Stromal cell of bone marrow (primary cell): Measurements from ENCODE around the gene IL32.
"Not testable (repeated sequence)": the region's sequence is repeated elsewhere in the genome, so short reads cannot be mapped to it uniquely, and the experiment has no call there.

Source experiments
- DNase-seq: peaks from one replicate; pipeline ENCODE4 v3.0.0-alpha.2; 2012; ENCODE audit warnings: low read depth

The IL32 gene

GRCh38 chr16:3071655-3072054 is 6.2 kb downstream of the IL32 start:
- no peak for DNase-seq

GRCh38 chr16:3072148-3072547 is 6.7 kb downstream of the IL32 start:
- DNase-seq, result not testable (repeated sequence)

DNA sequence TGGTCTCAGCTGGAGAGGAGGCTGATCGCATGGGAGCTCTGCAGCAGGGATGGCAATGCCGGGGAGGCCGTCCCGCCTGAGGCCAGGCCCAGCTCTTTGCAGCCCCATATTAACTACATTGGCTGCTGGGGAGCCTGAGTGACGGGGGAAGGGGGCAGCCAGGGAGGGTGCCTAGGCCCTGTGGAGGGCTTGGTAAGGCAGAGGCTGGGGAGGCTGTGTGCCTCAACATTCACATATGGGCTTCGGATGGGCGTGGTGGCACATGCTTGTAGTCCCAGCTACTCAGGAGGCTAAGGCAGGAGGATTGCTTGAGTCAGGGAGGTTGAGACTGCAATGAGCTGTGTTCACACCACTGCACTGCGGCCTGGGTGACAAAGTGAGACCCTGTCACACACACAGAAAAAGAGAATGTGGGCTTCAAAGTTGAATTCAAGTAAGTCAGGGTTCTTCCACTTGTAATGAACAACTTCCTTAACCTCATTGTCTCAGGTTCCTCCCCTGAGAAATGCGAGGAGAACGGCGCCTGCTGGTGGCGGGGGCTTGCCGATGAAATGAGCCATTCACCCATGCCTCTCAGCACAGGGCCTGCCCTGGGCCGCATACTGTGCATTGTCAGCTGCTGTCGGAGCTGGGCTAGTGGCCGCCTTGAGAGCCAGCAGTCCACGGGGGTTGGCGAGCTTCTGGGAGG is 7.3 kb downstream of the IL32 start:
- not testable (repeated sequence) for DNase-seq

DNA sequence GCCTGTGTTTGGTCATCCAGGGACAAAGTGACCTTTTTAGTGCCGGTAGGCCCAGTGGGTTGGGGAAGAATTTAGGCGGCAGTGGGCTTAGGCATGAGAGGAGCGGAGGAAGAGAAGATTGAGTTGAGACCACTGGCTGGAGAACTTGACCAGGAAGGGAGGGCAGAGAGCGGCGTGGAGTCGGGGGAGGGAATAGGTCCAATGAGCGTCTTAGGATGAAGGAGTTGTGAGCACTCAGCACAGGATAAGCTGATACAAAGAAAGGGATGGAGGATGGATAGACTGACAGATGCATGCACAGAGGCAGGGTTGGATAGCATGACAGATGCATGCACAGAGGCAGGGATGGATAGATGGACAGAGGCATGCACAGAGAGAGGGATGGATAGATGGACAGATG is 8.0 kb downstream of the IL32 start:
- no peak for DNase-seq

GRCh38 chr16:3074860-3075522 is 9.6 kb downstream of the IL32 start:
- no peak for DNase-seq

DNA sequence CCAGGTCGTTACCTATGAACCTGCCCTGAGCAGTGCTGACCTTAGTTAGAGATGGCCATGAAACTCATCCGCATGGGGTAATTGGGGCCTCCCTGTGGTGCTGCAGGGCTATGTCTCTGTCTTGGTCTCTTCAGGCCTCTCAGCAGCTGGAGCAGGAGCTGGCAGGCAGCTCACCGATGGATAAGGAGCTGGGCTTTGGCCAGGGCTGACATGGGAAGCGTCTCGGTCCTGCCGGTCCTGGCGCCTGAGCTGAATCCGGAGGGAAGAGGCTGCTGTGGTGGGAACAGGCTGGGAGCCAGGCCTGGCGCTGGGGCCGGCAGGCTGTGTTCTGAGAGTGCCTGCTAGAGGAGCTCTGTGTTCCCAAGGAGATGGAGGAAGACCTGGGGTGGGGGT is 10.1 kb downstream of the IL32 start:
- DNase-seq, result no peak

GRCh38 chr16:3075946-3076345 is 10.5 kb downstream of the IL32 start:
- DNase-seq, result not testable (repeated sequence)

GRCh38 chr16:3076577-3076976 is 11.1 kb downstream of the IL32 start:
- no peak for DNase-seq

DNA sequence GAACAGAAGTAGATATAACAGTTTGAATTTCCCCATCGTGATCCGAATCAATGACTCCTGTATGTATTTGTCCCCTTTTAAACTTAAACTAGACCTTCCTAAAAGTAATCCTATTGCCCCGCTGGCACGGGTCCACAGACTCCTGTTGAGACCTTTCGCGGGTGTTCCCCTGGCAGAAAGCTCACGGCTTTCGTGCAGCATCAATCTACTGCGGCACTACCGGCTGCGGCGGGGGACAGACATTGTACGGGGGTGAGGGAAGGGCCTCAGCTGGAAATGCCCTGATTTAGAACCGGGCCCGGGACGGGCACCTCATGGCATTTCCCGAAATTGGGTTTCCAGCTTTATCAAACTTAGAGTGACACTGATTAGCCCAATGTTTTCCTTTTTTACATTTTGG is 14.6 kb downstream of the IL32 start:
- no peak for DNase-seq

GRCh38 chr16:3081957-3082356 is 16.5 kb downstream of the IL32 start:
- not testable (repeated sequence) for DNase-seq

GRCh38 chr16:3083408-3083807 is 18.0 kb downstream of the IL32 start:
- not testable (repeated sequence) for DNase-seq

DNA sequence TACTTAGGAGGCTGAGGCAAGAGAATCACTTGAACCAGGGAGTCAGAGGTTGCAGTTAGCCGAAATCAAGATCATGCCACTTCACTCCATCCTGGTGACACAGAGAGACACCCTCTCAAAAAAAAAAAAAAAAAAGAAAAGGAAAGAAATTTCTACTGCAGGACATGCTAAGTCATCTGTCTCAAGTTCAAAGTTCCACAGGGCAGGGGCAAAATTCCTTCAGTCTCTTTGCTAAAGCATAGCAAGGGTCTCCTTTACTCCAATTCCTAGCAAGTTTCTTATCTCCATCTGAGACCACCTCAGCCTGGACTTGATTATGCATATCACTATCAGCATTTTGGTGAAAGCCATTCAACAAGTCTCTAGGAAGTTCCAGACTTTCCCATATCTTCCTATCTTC is 19.1 kb downstream of the IL32 start:
- DNase-seq, result no peak

DNA sequence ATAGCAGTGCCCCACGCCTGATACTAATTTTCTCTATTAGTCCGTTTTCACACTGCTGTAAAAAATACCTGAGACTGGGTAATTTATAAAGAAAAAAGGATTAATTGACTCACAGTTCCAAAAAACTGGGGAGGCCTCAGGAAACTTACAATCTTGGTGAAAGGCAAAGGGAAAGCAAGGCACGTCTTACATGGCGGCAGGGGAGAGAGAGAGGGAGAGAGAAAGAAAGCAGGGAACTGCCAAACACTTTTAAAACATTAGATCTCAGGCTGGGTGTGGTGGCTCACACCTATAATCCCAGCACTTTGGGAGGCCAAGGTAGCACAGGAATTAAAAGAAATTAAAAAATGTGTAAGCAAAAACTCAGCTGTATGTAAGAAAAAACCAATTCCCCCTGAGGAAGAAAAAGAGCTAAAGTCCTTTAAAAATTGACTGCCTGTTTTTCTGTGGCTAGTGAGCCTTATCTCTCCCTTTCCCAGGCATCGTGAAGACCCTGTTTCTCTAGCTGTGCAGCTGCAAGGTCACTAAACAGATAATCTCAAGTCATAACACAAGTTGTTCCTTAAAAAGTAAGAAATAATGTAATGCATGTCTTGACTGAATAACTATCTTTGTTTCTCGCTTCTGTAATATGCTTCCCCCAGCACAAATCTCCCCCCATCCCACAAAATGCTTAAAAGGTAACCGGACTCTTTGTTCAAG is 19.7 kb downstream of the IL32 start:
- DNase-seq, result no peak

DNA sequence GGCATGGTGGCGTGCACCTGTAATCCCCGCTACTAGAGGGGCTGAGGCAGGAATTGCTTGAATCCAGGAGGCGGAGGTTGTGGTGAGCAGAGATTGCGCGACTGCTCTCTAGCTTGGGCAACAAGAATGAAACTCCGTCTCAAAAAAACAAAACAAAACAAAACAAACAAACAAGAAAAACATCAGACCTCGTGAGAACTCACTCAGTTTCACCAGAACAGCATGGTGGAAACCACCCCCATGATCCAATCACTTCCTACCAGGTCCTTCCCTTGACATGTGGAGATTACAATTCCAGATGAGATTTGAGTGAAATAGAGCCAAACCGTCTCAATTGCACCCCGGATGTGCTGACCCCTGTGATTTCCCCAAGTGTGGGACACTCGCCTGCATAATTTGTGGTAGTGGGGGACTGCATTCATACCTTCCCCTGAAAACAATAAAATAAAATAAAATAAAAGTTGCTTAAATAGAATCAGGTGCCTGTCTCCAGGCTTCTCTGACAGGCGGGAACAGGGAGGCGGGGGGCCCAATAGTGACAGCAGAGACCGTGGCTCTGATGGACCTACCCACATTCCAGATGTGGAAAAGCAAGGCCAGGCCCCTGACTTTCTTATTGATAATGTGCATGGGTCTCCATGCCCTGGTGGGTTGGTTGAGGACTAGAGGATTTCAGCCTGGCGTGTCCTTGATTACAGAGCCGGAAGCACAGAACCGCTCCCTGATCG is 20.6 kb downstream of the IL32 start:
- DNase-seq, result no peak

- DNase-seq, result no peak
Observed at GRCh38 chr16:3086596-3087242, 21.3 kb downstream of the IL32 start.

DNA sequence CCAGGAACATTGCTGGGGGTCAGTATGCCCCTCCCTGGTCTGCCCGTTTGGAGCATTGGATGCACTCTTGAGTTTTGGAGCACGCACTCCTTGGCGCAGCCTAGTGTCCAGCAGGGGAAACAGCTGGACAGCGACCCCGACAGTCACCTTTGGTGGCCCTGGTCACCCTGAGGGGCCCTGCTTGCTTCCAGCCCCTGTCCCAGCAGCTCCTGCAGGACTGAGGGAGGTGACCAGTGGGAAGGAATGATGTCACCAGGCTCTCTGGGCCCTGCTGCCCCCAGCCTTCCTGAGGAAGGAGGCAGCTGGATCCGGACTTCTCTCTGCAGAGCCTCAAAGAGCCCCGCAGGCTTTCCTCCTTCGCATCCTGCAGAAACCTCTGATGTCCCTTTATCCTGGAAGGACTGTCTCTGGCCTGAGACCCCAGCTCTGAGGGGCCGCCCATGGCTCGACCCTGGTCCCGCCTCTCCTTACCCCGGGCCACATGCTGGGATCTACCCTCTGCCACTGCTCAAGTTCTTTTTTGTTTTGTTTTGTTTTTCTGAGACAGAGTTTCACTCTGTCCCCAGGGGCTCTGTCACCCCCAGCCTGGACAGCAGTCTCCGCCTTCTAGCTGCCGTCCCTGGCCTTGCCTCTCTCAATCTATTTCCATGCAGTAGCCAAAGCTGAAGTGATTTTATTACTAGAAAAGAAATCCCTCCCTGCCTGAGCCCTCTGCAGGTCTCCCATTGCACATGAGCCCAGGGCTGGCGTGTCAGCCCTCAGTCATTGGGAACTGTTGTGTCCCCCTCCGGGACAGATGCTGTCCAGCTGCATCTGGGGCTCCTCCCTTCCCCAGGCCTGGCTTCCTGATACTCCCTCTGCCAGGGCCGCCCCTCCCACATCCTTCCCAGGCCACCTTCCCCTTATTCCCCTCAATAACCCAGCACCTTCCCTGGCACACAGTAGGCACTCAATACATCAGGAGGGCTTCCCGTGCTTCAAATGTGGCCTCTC is 22.1 kb downstream of the IL32 start:
- no peak for DNase-seq

- DNase-seq, result no peak
Observed at GRCh38 chr16:3088450-3088849, 23.0 kb downstream of the IL32 start.

DNA sequence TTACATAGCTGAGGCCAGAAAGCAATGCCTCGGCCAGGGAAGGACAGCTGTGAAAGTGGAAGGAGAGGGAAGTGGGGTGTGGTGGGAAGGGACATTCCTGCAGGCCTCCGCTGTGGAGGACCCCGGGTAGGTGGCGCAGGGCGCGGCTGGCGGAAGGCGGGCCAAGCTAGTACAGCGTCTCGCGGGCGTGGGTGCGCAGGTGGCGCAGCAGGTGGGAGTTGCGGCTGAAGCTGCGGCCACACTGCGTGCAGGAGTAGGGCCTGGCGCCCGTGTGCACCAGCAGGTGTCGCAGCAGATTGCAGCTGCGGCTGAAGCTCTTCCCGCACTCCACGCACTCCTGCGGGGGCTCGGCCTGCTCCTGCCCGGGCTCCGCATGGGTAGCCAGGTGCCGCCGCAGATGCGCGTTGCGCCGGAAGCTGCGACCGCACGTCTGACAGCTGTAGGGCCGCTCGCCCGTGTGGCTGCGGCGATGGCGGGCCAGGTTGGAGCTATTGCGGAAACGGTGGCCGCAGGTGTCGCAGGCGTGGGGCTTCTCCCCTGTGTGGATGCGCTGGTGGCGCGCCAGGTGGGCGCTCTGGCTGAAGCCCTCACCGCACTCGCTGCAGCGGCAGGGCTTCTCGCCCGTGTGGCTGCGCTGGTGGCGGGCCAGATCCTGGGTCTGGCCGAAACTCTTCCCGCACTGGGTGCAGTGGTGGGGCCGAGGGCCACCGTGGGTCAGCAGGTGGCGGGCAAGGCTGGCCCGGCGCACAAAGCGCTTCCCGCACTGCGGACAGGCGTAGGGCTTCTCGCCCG is 23.7 kb downstream of the IL32 start:
- no peak for DNase-seq

DNA sequence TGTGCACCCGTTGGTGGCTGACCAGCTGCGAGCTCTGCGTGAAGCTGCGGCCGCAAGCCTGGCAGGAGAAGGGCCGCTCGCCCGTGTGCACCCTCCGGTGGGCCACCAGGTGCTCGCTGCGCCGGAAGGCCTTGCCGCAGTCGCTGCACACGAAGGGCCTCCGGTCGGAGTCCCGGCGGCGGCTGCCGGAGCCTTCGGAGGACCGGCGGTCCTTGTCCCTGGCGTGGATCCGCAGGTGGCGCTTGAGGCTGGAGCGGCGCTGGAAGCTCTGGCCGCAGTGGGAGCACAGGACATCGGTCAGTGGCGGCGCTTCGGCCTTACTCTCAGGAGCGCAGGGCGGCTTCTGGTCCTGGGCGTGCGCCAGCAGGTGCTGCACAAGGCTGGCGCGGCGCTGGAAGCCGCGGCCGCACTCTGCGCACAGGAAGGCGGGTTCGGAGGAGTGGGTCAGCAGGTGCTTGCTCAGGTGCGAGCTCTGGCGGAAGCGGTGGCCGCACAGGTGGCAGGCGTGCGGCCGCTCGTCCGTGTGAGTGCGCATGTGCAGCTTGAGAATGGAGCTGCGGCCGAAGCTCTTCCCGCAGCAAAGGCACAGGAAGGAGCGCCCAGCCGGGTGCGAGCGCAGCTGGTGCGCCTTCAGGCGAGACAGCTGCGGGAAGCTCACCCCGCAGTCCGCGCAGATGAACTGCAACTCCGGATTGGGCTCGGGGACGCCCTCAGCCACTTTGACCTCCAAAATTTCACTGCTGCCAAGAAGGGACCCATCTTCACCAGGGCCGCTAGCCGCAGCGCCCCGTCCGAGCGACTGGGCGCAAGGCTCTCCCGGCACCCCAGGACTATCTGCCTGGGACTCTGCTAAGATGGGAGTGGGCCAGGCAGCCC is 24.5 kb downstream of the IL32 start:
- no peak for DNase-seq
